ENCODE data around the gene DYNC1LI2.

DNA sequence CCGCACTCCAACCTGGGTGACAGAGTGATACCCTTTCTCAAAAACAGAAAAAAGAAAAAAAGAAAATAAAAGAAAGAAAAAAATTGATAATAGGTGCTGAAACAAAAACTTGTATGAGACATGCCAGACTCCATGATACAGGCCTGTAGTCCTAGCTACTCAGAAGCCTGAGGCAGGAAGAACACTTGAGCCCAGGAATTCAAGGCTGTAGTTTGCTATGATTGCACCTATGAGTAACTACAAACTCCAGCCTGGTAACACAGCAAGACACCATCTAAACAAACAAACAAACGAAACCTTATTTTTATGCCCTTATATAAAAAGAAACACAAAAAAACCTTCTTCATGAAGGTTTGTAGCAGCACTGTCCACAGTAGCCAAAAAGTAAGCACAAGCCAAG lies 49.9 kb downstream of the DYNC1LI2 start:
- TF ChIP-seq CTCF (IDR thresholded peaks at IDR 0.05) (no peak), POLR2A (IDR thresholded peaks at IDR 0.05) (no peak)
